Caco-2 (cell line): ENCODE measurements around the gene TTC23. TPM values are rescaled to one million over a fixed set of nuclear protein-coding genes. Genes with fewer than 3 reads are reported as not detected.

Experiments used
- BruUV-seq: library from RNA; stranded (reverse); fragments of 400-500 nt; replicated peaks from 2 replicates; lab custom pipeline; 2021; lab: Mats Ljungman, UMichigan
- CTCF ChIA-PET: fragments of 300-600 bp; sonication (Branson Sonifier 250); formaldehyde crosslinking; loops from one replicate; lab custom pipeline; 2022; ENCODE audit warnings: antibody characterized with exemption; lab: Charles Lee
- POLR2A ChIA-PET: fragments of 300-600 bp; sonication (Branson Sonifier 250); formaldehyde crosslinking; loops from one replicate; lab custom pipeline; 2022; ENCODE audit warnings: antibody characterized with exemption; lab: Charles Lee
- DNase-seq, 2 experiments: peaks; one replicate each; pipeline versions ENCODE4 v3.0.0 to v3.0.0-alpha.2; 2020 to 2022
- H3K27me3 ChIP-seq: replicated peaks from 2 replicates; pipeline ENCODE4 v1.6.0; 2011; ENCODE audit warnings: low read length; ENCODE audit not compliant: control insufficient read depth, insufficient read depth
- H3K36me3 ChIP-seq: 2 replicates; pipeline ENCODE4 v1.5.1; 2011; ENCODE audit warnings: low read length; ENCODE audit not compliant: control insufficient read depth, insufficient read depth
- H3K4me1 ChIP-seq: fragments of 250-450 bp; sonication (Bioruptor Pico); 2 replicates; pipeline ENCODE4 v1.5.1; 2020; ENCODE audit warnings: mild to moderate bottlenecking
- H3K4me3 ChIP-seq: 2 replicates; pipeline ENCODE4 v1.5.1; 2011; ENCODE audit warnings: low read depth, mild to moderate bottlenecking, control low read depth, low read length
- H3K9me3 ChIP-seq: fragments of 250-450 bp; sonication (Bioruptor Pico); 2 replicates; pipeline ENCODE4 v1.5.1; 2020; ENCODE audit warnings: mild to moderate bottlenecking, moderate library complexity
- H3K27ac Mint-ChIP-seq: one replicate; pipeline ENCODE4 v1.8.0; 2022; ENCODE audit warnings: mixed read lengths; ENCODE audit not compliant: unreplicated experiment
- H3K27me3 Mint-ChIP-seq: one replicate; pipeline ENCODE4 v1.8.0; 2022; ENCODE audit warnings: mixed read lengths; ENCODE audit not compliant: insufficient read depth, unreplicated experiment
- H3K36me3 Mint-ChIP-seq: one replicate; pipeline ENCODE4 v1.8.0; 2022; ENCODE audit warnings: mild to moderate bottlenecking, mixed read lengths; ENCODE audit not compliant: insufficient read depth, unreplicated experiment
- H3K4me1 Mint-ChIP-seq: one replicate; pipeline ENCODE4 v1.8.0; 2022; ENCODE audit warnings: low read depth, mixed read lengths; ENCODE audit not compliant: unreplicated experiment
- H3K4me3 Mint-ChIP-seq: one replicate; pipeline ENCODE4 v1.8.0; 2022; ENCODE audit warnings: mild to moderate bottlenecking, moderate library complexity, mixed read lengths; ENCODE audit not compliant: unreplicated experiment
- H3K9me3 Mint-ChIP-seq: one replicate; pipeline ENCODE4 v1.8.0; 2022; ENCODE audit warnings: mixed read lengths; ENCODE audit not compliant: unreplicated experiment
- CTCF ChIP-seq, 2 experiments: fragments of 200-600 bp in 1 of 2; IDR thresholded peaks; 1 replicate in 1 of 2; 2 replicates in 1 of 2; pipeline versions ENCODE4 v1.5.1 to v1.8.0; 2011 to 2022; ENCODE audit warnings: antibody characterized with exemption in 1 of 2, control low read depth in 1 of 2, inconsistent platforms in 1 of 2, low read depth in 1 of 2, low read length in 1 of 2, mild to moderate bottlenecking in 1 of 2, moderate library complexity in 1 of 2; ENCODE audit not compliant: insufficient read depth in 1 of 2, severe bottlenecking in 1 of 2, unreplicated experiment in 1 of 2
- intact Hi-C: fragments of 100-400 bp; cut with micrococcal nuclease; formaldehyde crosslinking; loops from one replicate; pipeline ENCODE4 v1.10.0; 2022; ENCODE audit not compliant: unreplicated experiment
- total RNA-seq: library from RNA; stranded (reverse); gene quantifications from 2 replicates; pipeline ENCODE4 v1.2.3, GENCODE V29; 2022

Gene TTC23
- total RNA-seq, 1 experiment from 2014 or later: 10.8 TPM

- Histone ChIP-seq H3K4me3 (no peak overlapping the region), H3K4me1 (peaks cover 9% of the 10 kb centered on the region), H3K27me3 (no peaks in the 10 kb centered on the region), H3K9me3 (no peaks in the 10 kb centered on the region), H3K36me3 (no peaks in the 10 kb centered on the region; the same call in 1 of the 2 replicates)
- H3K27me3 Mint-ChIP-seq: no peaks in the 10 kb centered on the region
- no peak for DNase-seq
- no peaks in the 10 kb centered on the region for H3K9me3 Mint-ChIP-seq
- ChIA-PET CTCF (interaction anchor here (0.6 kb wide), 1 partner anchor 36 kb away, joined by 8 read pairs; no protein-coding TSS in a partner anchor), POLR2A (no interaction called here)
- no peak overlapping the region for H3K27ac Mint-ChIP-seq
- no TSS peak for BruUV-seq
- no peak for TF ChIP-seq CTCF (IDR thresholded peaks at IDR 0.05; ENCODE audit: insufficient read depth in 1 of 2, low read depth in 1 of 2, low read length in 1 of 2, severe bottlenecking in 1 of 2, unreplicated experiment in 1 of 2)
- H3K4me1 Mint-ChIP-seq: peaks cover 24% of the 10 kb centered on the region
- H3K36me3 Mint-ChIP-seq: peaks cover 6% of the 10 kb centered on the region
- no peak overlapping the region for H3K4me3 Mint-ChIP-seq
- intact Hi-C loops: no loop called here
Observed at GRCh38 chr15:99177679-99178078, 71.7 kb downstream of the TTC23 start.

GRCh38 chr15:99176757-99177156 is 72.6 kb downstream of the TTC23 start:
- no peak overlapping the region for H3K27ac Mint-ChIP-seq
- BruUV-seq: no TSS peak

GRCh38 chr15:99174567-99175395 is 74.6 kb downstream of the TTC23 start:
- H3K4me1 ChIP-seq: no peaks in the 10 kb centered on the region
- H3K9me3 ChIP-seq: no peaks in the 10 kb centered on the region
- intact Hi-C loops: no loop called here
- ChIA-PET CTCF (interaction anchor here (0.6 kb wide), 1 partner anchor 69 kb away, joined by 3 read pairs; no protein-coding TSS in a partner anchor), POLR2A (no interaction called here)
- H3K27ac Mint-ChIP-seq: no peak overlapping the region
- H3K36me3 ChIP-seq: no peaks in the 10 kb centered on the region; the same call in 1 of the 2 replicates
- no peak overlapping the region for H3K4me3 ChIP-seq
- no peaks in the 10 kb centered on the region for H3K36me3 Mint-ChIP-seq
- H3K4me3 Mint-ChIP-seq: no peak overlapping the region
- no peaks in the 10 kb centered on the region for H3K27me3 ChIP-seq
- no peaks in the 10 kb centered on the region for H3K9me3 Mint-ChIP-seq
- TF ChIP-seq CTCF (IDR thresholded peaks at IDR 0.05; ENCODE audit: insufficient read depth in 1 of 2, low read depth in 1 of 2, low read length in 1 of 2, severe bottlenecking in 1 of 2, unreplicated experiment in 1 of 2): no peak
- no TSS peak for BruUV-seq
- no peak for DNase-seq
- H3K4me1 Mint-ChIP-seq: no peaks in the 10 kb centered on the region
- H3K27me3 Mint-ChIP-seq: no peaks in the 10 kb centered on the region

More at GRCh38 chr15:99176757-99177156, 72.6 kb downstream of the TTC23 start:
- H3K4me3 Mint-ChIP-seq: no peak overlapping the region
- ChIA-PET POLR2A (no interaction called here), CTCF (no interaction called here)
- no peaks in the 10 kb centered on the region for H3K9me3 Mint-ChIP-seq
- intact Hi-C loops: no loop called here
- Histone ChIP-seq H3K27me3 (no peaks in the 10 kb centered on the region), H3K9me3 (no peaks in the 10 kb centered on the region), H3K4me1 (peaks cover 9% of the 10 kb centered on the region), H3K36me3 (no peaks in the 10 kb centered on the region; the same call in 1 of the 2 replicates), H3K4me3 (no peak overlapping the region)
- H3K27me3 Mint-ChIP-seq: no peaks in the 10 kb centered on the region
- TF ChIP-seq CTCF (IDR thresholded peaks at IDR 0.05; ENCODE audit: insufficient read depth in 1 of 2, low read depth in 1 of 2, low read length in 1 of 2, severe bottlenecking in 1 of 2, unreplicated experiment in 1 of 2): no peak
- H3K36me3 Mint-ChIP-seq: no peaks in the 10 kb centered on the region
- H3K4me1 Mint-ChIP-seq: peaks cover 15% of the 10 kb centered on the region
- no peak for DNase-seq
